T47D (cell line): ENCODE results near the gene SORL1.
"Not testable (repeated sequence)": the region's sequence is repeated elsewhere in the genome, so short reads cannot be mapped to it uniquely, and the experiment has no call there.

ENCODE experiments used
- DNase-seq, 2 experiments: peaks; one replicate each; pipeline versions ENCODE4 v3.0.0 to v3.0.0-alpha.2; 2011 to 2012; ENCODE audit warnings: low read depth in 1 of 2, low spot score in 1 of 2
- JUND ChIP-seq: IDR thresholded peaks from 2 replicates; pipeline ENCODE4 v1.6.1; 2012; ENCODE audit warnings: low read depth
- in situ Hi-C: cut with HindIII; loops from 2 replicates; pipeline ENCODE4 v1.10.0; 2016; ENCODE audit warnings: low sequenced_read_pairs, low pct_unique_long_range_greater_than_20kb

The SORL1 gene

GRCh38 chr11:121489823-121490222 is 37.7 kb downstream of the SORL1 start:
- no peak for DNase-seq
- in situ Hi-C loops: no loop called here
- no peak for TF ChIP-seq JUND

DNA sequence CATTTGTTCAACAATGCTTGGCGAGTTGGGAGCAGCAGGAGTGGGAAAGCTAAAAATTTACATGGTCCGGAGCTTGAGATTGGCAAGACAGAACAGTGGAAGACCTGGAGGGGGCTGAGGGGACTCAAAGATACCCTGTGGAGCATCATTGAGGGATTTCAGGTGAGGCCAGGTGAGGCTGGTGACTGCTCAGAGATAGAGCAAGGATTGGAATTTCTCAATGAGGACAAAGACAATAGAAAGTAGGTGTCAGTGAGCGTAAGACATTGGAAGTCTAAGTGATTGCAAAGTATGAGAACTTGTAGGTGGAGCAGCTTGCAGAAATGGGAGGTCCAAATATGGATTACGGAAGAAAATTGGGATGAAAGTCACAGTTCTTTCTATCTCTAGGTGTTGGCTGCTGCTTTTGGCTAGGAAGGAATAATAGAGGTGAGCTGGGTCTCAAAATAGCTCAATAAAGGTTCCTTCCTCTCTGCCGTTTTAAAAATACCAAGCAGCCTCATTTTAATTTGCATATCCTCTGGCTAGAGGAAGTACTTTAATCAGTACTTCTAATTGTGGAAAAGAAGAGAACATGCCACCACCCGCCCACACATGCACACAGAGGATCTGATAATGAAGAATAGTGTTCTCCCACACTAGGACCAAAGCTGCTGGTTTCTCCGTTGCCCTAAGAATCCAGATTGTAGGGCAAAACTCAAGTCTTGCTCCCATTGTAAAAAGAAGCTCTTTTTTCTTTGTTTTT is 42.4 kb downstream of the SORL1 start:
- DNase-seq: no peak
- no peak for TF ChIP-seq JUND
- in situ Hi-C loops: no loop called here

GRCh38 chr11:121497176-121497998 is 45.3 kb downstream of the SORL1 start:
- no peak for TF ChIP-seq JUND
- in situ Hi-C loops: no loop called here
- no peak for DNase-seq

DNA sequence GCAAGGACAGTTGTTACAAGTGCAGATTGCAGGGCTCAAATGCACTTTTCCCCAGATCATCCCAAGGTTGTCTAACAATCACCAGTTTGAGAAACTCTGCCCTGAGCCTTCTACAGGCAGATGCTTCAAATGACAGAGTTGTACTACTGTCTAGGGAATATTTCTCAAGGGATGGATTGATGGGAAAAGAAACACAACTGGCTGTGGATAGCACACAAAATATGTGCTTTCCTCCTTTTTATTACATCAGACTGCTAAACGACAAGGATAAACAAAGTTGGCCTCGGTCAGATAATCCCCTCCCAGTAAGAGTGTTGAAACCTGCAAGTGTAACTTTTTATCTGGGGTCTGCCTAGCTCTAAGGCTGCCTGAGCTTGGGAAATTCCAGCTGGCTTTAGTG is 47.3 kb downstream of the SORL1 start:
- no peak for DNase-seq

GRCh38 chr11:121500275-121500674 is 48.2 kb downstream of the SORL1 start:
- in situ Hi-C loops: no loop called here
- no peak for TF ChIP-seq JUND
- no peak for DNase-seq

More for the DNA sequence above, 47.3 kb downstream of the SORL1 start:
- TF ChIP-seq JUND: no peak
- in situ Hi-C loops: no loop called here

DNA sequence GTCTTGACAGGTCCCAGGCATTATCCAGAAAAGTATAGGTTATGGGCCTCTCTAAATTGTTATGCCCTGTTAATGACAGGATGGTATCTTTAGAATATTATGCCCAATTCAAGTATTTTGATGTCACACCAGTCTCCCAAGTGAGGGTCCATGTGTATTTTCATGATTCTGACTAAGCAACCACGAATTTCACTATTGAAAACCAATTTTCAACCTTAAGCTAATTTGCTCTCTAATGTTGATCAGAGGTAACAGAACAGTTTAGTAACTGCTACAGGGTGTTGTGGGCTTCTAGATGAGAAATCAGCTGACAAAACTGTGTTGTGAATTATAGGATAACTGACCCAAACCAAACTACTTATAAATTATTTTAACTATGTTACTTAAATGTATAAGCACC is 48.6 kb downstream of the SORL1 start:
- TF ChIP-seq JUND: no peak
- in situ Hi-C loops: no loop called here
- DNase-seq: no peak

DNA sequence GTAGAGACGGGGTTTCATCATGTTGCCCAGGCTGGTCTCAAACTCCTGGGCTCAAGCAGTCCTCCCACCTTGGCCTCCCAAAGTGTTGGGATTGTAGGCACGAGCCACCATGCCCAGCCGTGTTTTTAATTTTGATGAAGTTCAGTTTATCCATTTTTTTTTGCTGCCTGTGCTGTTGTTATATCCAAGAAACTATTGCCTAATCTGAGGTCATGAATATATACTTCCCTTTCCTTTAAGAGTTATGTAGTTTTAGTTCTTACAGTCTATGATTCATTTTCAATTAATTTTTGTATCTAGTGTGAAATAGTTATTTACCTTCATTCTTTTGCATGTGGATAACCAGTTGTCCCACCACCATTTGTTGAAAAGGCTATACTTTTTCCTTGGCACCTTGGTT is 50.9 kb downstream of the SORL1 start:
- DNase-seq: no peak
- TF ChIP-seq JUND: no peak
- in situ Hi-C loops: no loop called here

DNA sequence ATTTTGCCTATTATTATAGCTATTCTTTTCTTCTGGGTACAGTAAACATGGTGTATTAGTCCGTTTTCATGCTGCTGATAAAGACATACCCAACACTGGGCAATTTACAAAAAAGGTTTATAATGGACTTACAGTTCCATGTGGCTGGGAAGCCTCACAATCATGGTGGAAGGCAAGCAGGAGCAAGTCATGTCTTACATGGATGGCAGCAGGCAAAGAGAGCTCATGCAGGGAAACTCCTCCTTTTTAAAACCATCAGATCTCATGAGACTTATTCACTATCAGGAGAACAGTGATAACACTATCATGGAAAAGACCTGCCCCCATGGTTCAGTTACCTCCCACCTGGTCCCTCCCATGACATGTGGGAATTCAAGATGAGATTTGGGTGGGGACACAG is 54.1 kb downstream of the SORL1 start:
- in situ Hi-C loops, DNase-seq: not testable (repeated sequence)

- in situ Hi-C loops: no loop called here
- TF ChIP-seq JUND: no peak
- no peak for DNase-seq
Observed at GRCh38 chr11:121508449-121508848, 56.3 kb downstream of the SORL1 start.

- no peak for TF ChIP-seq JUND
- in situ Hi-C loops: no loop called here
- DNase-seq: no peak
Observed at GRCh38 chr11:121510438-121510837, 58.3 kb downstream of the SORL1 start.

DNA sequence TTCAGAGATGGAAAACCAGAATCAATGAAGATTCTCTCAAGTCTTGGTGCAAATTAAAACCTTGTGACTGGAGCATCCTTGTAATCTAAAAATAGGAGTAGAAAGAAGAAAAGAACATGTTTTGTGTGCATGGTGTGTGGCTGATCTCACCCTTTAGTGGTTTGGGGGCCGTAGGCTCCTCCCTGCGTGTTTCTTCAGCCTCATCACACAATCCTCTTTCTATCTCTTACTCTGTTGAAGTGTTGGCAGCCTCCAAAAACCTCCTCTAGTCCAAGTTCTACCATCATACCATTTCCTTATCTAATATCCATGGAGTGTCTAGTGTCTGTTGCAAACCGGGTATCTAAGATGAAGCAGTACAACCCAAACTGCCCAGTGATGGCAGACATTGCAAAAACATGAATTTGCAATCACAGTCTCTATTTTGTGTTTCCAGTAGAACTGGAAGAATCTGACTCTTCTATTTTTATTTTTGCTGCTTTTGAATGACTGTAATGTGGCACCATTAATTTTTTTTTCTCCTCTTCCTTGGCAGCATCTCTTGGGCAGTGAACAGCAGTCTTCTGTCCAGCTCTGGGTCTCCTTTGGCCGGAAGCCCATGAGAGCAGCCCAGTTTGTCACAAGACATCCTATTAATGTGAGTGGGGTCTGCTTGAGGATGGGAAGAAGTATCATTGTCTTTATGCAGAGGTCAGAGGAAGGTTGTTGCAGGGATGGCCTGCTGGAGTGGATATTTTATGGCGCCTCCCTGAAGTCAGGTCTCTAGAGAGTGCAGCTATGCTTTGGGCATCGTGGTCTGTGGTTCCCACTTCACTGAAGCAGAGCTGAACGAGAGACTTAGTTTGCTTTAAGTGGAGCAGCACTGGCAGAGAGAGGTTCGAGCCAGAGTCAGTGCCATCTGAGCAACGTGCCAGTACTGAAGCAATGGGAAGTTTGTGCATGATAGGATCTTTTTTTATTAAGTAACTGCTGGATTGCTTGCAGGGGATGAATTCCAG is 60.7 kb downstream of the SORL1 start:
- in situ Hi-C loops: no loop called here
- no peak for TF ChIP-seq JUND

DNA sequence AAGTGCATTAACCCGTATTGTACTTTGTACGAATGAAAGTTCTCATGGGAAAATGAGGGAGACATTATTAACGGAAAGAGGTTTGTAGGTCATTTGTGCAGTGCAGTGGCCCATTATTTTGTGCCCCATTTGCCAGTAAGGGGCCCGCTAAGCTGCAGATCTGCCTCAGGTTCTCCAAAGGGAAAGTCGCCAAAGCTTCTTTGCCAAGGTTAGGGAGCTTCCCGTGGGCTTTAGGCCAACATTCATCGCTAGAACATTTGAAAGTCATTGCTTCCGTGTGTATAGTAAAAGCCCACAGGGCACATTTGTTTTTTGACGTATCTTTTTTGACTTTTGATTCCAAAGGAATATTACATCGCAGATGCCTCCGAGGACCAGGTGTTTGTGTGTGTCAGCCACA is 61.7 kb downstream of the SORL1 start:
- in situ Hi-C loops: no loop called here
- DNase-seq: no peak
- no peak for TF ChIP-seq JUND

More for the DNA sequence above, 60.7 kb downstream of the SORL1 start:
- DNase-seq: no peak
